CD4-positive, alpha-beta T cell treated with Interleukin-4 for 1 hour (primary cell): ENCODE results near the gene TMEM181.
"Not testable (repeated sequence)": the region's sequence is repeated elsewhere in the genome, so short reads cannot be mapped to it uniquely, and the experiment has no call there.

ENCODE experiments used
- DNase-seq, 2 donors: peaks; one replicate each; pipeline ENCODE4 v3.0.0-alpha.2; 2020 to 2022

TMEM181 gene

GRCh38 chr6:158603261-158604047 is 43.6 kb downstream of the TMEM181 start:
- DNase-seq: no peak

DNA sequence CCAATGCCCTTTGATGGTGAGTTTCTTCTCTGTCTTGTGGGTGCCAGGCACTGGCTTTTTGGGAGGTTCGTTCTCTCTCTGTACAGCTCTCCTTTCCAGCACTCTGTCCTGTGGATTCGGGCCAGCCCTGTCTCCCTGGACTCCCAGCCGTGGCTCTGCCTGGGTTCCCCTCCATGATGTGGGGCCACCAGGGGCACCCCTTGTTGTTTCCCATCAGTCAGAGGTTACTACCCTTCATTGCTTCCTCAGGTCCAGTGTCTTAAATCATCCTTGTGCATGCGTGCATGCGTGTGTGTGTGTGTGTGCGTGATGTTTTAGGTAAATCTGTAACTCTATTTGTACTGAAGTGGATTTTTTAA is 44.1 kb downstream of the TMEM181 start:
- no peak for DNase-seq

DNA sequence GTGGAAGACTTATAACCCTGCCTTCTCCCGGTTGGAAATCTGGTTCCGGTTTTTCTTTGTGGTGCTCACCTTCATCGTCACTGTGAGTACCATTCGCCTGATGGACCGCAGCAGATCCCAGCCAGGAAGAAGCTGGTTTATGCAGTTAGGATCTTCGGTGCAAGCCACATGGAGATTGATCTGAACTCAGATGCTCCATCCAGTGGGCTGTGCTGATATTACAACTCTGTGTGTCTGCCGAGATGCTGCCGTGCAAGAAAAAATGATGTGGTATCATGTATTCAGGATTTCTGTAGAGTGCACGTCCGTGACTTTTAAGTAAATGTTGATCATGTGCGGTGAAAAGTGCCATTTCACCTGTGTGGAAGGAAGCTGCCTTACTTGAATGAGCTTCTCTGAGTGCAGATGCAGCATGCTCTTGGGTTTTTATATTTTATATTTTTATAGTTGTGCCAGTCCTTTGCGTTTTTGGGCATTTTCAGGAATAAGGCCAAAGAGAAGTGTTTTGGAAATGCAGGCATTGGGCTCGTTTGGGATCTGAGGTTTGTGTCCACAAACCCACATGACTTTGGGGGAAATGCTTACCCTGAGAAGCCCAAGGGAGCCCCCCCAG is 45.5 kb downstream of the TMEM181 start:
- peak; percentile 58 to 61 for DNase-seq

GRCh38 chr6:158606011-158606410 is 46.1 kb downstream of the TMEM181 start:
- DNase-seq: not testable (repeated sequence)

GRCh38 chr6:158606935-158607334 is 47.0 kb downstream of the TMEM181 start:
- no peak for DNase-seq

- no peak for DNase-seq
Measured at GRCh38 chr6:158607411-158608170, 47.7 kb downstream of the TMEM181 start.

DNA sequence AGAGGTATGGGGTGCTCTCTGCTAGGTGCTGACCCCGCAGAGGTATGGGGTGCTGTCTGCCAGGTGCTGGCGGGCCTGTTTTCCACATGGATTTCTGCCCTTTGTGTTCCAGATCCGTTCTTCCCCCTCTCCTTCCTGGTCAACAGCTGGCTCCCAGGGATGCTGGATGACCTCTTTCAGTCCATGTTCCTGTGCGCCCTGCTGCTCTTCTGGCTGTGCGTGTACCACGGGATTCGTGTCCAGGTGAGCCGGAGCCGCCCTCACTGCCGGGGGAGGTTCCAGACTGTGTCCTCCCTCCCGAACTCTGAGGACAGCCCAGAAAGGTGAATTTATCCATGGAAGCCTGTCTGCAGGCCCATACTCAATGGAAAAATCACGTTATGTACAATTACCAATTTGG is 48.3 kb downstream of the TMEM181 start:
- no peak for DNase-seq

- DNase-seq: no peak
Measured at GRCh38 chr6:158609455-158610155, 49.7 kb downstream of the TMEM181 start.

GRCh38 chr6:158610319-158610968 is 50.6 kb downstream of the TMEM181 start:
- DNase-seq: no peak

GRCh38 chr6:158611039-158611438 is 51.1 kb downstream of the TMEM181 start:
- DNase-seq: no peak

GRCh38 chr6:158611541-158612370 is 51.9 kb downstream of the TMEM181 start:
- DNase-seq: no peak

- not testable (repeated sequence) for DNase-seq
Measured at GRCh38 chr6:158614606-158615005, 54.7 kb downstream of the TMEM181 start.

DNA sequence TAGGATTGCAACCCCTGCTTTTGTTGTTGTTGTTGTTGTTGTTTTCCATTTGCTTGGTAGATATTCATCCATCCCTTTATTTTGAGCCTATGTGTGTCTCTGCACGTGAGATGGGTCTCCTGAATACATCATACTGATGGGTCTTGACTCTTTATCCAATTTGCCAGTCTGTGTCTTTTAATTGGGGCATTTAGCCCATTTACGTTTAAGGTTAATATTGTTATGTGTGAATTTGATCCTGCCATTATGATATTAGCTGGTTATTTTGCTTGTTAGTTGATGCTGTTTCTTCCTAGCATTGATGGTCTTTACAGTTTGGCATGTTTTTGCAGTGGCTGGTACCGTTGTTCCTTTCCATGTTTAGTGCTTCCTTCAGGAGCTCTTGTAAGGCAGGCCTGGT is 58.4 kb downstream of the TMEM181 start:
- not testable (repeated sequence) for DNase-seq

DNA sequence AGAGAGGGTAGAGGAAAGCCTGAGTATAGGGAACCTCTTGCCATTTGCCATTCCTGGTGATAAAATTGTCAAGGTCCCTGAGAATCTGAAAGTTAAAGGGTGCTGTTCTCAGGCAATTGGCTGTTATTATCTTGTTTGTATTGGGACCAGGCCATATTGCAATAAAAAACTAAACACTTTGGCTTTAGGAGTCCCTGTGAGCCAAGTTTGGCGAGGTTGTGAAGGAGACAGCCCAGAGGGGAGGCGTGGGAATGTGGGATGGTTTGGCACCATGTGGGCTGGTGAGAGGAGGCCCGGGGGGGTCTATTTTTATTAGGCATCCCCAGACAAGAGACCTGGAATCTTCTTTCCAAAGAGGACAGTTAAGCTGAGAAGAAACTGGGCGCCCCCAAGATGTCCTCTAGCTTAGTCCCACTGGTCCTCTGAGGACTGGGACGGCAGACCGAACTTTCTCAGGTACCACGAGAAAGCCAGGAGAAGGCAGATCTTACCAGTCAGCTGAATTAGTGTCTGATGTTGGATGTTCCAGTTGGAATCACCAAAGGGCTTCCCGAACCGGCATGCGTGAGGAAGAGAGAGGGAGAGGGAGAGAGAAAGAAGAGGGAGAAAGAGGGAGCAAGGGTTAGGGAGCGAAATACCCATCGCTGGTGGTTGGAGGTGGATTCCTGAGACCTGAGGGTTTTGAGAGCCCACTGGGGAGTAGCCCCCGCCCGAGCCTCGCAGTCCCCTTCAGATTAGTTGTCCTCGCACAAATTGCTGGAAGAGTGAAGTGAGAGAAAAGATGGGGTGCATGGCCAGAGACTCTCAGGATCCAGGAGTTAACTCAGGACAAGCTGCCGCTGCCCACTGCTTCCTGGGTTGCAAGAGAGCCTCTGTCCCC is 60.3 kb downstream of the TMEM181 start:
- no peak for DNase-seq

DNA sequence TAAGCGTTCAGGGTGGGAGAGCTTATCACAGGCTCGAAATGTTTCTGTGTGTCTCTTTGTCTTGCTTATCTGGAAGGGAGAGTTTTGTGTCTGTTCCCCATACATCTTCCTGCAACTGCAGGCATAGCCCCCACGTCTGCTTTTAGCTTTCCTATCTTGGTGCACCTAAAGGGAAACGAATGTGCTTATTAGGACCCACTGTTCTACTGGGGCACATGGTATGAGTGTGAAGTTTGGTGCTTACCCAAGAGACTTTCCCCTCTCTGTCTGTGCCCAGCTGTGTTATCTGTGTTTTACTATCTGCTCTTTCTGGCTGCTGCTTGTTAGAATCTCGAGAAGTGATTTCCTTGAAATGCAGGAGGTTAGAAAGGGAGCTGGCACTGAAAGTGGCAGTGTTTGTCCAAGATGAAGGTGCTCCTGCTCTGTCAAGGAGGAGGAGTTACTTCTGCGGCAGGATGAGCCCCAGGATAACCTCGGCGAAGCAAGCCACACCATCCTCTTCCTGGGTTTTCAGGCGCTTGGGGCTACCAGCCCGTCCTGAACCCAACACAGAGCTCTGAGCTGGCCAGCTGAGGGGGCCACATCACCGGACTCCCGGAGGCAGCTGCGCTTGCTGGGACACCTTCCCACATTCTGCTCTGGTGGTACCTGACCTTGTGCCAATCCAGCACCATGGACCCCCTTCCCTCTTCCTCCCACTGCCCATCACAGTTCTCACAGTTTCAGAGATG is 61.2 kb downstream of the TMEM181 start:
- no peak for DNase-seq

- no peak for DNase-seq
Measured at GRCh38 chr6:158621694-158622544, 62.0 kb downstream of the TMEM181 start.

- no peak for DNase-seq
Measured at GRCh38 chr6:158622545-158623190, 62.8 kb downstream of the TMEM181 start.
